GM20431 (cell line): ENCODE results near the gene ANKRD33.

Experiments
- in situ Hi-C: fragments of 300-500 bp; cut with MseI, MboI; formaldehyde crosslinking; loops from one replicate; pipeline ENCODE4 v1.15.0; 2020; ENCODE audit warnings: low sequenced_read_pairs; ENCODE audit not compliant: unreplicated experiment

Gene ANKRD33

DNA sequence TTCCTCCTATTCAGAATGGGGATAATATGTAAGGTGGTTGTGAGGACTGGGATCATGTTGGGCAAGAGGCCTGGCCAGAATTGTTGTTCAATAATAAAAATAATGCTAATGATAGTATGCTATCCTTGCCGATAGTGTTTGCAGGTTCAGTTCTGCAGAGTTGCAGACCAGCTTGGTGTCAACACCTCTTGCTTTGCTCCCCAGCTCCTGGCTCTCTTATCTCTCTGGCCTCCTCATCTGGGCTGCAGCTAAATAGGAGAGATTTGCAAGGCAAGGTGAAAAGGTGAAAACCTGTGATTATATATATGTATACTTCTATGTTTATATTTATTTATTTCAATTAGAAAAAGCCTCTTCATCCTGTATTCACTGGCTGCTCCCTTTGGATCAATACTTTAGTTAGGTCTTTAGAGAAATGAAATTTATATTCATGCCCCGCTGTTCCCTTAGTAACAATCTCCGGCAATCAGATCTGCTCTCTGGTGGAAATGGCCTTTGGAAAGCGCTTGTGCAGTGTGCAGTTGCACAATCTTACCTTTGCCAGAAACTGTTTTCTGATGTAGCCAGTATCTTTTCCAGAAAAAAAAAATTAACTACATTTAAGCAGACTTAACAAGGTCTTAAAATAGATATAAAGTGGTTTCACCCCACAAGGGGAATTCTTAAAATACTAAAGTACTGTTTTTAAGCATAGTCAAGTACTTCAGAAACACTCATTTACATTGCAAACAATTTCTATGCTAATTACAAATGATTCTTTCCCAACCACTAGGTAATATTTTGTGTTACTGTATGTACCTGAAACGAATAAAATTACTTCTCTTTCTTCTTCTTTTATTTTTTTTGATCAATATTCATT lies 44.5 kb downstream of the ANKRD33 start:
- in situ Hi-C loops: no loop called here

DNA sequence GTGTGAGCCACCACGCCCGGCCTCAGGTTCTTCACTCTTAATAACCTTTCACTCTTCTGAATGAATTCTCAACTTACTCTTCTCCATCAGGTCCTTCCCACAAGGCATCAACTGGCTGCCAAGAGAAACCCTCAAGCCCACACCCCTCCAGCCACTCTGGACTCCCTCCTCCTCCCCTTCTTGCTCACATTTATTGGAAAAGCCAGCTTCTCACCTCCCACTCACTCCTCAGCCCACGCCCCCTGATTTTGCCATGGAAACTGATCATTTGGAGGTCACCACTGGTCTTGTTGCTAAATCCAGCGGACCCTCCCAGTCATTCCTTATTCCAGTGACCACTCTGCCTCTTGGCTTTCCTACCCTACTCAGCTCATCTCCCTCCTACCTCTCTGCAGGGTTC lies 46.2 kb downstream of the ANKRD33 start:
- in situ Hi-C loops: no loop called here

DNA sequence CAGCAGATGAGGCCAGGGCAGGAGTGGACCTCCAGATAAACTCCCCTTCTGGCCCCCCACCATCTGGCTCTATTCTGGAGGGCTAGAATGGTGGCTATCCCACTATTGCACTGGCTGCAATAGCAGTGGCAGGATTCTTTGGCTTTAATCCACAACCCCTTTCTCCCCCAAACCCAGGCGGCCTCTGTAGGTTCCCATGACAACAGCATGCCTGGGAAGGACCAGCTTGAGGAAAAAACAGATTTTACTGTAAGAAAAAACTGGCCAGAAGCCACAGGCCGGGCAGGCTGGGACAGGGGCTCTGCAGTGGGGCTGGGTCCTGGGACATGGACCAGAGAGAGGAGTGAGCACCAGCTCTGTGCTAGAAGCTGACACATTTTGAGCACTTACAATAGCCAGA lies 50.0 kb downstream of the ANKRD33 start:
- in situ Hi-C loops: no loop called here

DNA sequence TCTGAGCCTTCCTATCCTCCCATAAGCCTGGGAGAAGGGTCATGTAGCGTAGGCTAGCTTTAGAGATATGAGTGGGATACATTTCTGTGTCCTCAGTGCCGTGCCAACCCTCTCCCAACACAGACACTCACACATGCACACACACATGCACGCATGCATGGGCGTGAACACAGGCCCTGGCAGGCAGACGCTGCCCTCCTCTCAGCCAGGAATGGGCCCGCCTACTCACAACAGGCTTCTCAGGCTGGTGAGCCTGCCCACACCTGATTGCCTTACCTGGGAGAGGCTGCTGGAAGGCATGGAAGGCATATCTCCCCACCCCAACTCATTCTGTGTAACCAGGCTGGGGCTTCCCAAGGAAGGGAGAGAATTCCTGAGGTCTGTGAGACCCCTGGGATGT lies 50.8 kb downstream of the ANKRD33 start:
- in situ Hi-C loops: no loop called here

DNA sequence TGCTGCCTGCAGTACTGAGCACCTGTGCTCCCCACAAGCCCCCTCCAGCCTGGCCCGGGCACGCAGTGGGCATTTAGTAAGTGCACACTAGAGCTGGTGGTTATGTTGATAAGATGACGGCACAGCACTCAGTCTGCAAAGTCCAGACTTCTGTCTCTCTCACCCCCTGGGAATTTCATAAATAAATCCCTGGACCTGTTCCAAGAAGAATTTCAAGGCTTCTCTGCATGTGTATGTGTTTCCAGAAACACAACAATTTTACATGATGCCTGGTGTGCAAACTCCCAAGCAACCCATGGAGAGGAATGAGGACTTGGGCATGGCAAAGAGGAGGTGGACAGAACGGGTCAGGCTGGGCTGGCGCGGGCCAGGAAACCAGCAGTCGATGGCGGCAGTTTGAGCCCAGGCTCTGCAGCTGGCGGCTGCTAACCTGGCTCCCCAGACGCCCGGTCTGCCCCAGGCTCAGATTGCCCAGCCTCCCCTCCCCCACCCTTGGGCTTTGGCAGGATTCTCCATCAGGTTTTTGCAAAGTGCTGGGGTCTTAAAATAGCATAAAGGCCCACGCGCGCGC lies 53.2 kb downstream of the ANKRD33 start:
- in situ Hi-C loops: no loop called here
